ENCODE measurements around the gene OR56A3.

OR56A3 gene

GRCh38 chr11:5973530-5973929 is 31.5 kb downstream of the OR56A3 start:
- no peaks in the 10 kb centered on the region for H3K36me3 ChIP-seq (ENCODE audit: control insufficient read depth in 2 of 2, insufficient read depth in 2 of 2, low read length in 2 of 2)
- no peaks in the 10 kb centered on the region for H3K9me3 ChIP-seq (ENCODE audit: control insufficient read depth in 2 of 2, low read length in 2 of 2)
- no peak overlapping the region for H3K9ac ChIP-seq (ENCODE audit: low read length in 2 of 2)
- H3K4me3 ChIP-seq (ENCODE audit: low read length in 2 of 2), result no peak overlapping the region
- H3K27me3 ChIP-seq (ENCODE audit: control insufficient read depth in 1 of 2, insufficient read depth in 2 of 2, low read length in 2 of 2), result no peaks in the 10 kb centered on the region
- no peak overlapping the region for H3K27ac ChIP-seq (ENCODE audit: low read length)
- no peaks in the 10 kb centered on the region for H3K4me1 ChIP-seq (ENCODE audit: control insufficient read depth, insufficient read depth, low read length)

GRCh38 chr11:5983443-5983842 is 41.4 kb downstream of the OR56A3 start:
- Histone ChIP-seq H3K36me3 (ENCODE audit: control insufficient read depth in 2 of 2, insufficient read depth in 2 of 2, low read length in 2 of 2) (no peaks in the 10 kb centered on the region), H3K27ac (ENCODE audit: low read length) (no peak overlapping the region), H3K9ac (ENCODE audit: low read length in 2 of 2) (no peak overlapping the region), H3K4me1 (ENCODE audit: control insufficient read depth, insufficient read depth, low read length) (no peaks in the 10 kb centered on the region), H3K27me3 (ENCODE audit: control insufficient read depth in 1 of 2, insufficient read depth in 2 of 2, low read length in 2 of 2) (peaks cover 0 to 4% of the 10 kb centered on the region in 2 donors), H3K9me3 (ENCODE audit: control insufficient read depth in 2 of 2, low read length in 2 of 2) (peaks cover 2 to 6% of the 10 kb centered on the region in 2 donors), H3K4me3 (ENCODE audit: low read length in 2 of 2) (no peak overlapping the region)

DNA sequence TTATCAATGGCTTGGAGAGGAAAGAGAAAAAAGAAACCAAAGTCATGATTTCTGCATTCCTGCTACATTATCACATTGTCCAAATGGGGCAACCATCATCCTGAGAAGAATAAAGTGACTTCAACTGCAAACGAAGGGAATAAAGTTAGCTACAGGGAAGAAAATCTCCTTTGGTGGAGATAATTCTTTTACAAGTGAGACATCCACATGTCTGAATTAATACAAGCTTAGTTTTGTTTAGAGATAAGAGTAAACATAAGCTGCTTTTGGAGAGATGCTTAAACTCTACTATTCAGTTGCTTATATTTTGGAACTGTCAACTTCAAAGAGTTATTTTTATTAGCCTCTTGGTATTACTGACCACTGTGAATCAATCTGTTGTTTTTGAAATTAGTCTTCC is 44.8 kb downstream of the OR56A3 start, which contains the start of gene OR52L1:
OR52L1 (minus strand) TSS at position 101 of the 400 bp plus-strand sequence; CDS start at position 46, 55 bp downstream.
- Histone ChIP-seq H3K4me1 (ENCODE audit: control insufficient read depth, insufficient read depth, low read length) (no peaks in the 10 kb centered on the region), H3K36me3 (ENCODE audit: control insufficient read depth in 2 of 2, insufficient read depth in 2 of 2, low read length in 2 of 2) (no peaks in the 10 kb centered on the region), H3K27ac (ENCODE audit: low read length) (no peak within 1 kb of the TSS), H3K27me3 (ENCODE audit: control insufficient read depth in 1 of 2, insufficient read depth in 2 of 2, low read length in 2 of 2) (peaks cover 0 to 4% of the 10 kb centered on the region in 2 donors), H3K4me3 (ENCODE audit: low read length in 2 of 2) (no peak within 1 kb of the TSS), H3K9ac (ENCODE audit: low read length in 2 of 2) (no peak within 1 kb of the TSS), H3K9me3 (ENCODE audit: control insufficient read depth in 2 of 2, low read length in 2 of 2) (peaks cover 0 to 4% of the 10 kb centered on the region in 2 donors)

DNA sequence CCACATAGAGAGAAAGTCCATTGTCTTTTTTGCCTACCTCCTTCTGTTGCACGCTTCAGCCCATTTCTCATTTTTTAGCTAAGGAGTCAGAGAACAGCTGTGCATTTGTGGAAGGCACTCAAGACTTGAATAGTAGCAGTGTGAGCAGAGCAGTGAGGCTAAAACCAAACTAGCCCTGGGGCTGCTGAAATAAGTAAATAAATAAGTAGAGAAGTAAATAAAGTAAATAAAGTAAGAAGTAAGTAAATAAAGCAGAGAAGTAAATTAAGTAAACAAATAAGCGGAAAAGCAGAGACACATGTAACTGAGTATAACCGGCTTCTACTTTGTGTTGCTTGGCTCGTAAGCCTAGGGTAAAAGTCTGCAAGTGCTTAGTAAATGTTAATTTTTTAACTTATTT is 47.2 kb downstream of the OR56A3 start:
- Histone ChIP-seq H3K4me1 (ENCODE audit: control insufficient read depth, insufficient read depth, low read length) (no peaks in the 10 kb centered on the region), H3K36me3 (ENCODE audit: control insufficient read depth in 2 of 2, insufficient read depth in 2 of 2, low read length in 2 of 2) (no peaks in the 10 kb centered on the region), H3K9me3 (ENCODE audit: control insufficient read depth in 2 of 2, low read length in 2 of 2) (no peaks in the 10 kb centered on the region), H3K27me3 (ENCODE audit: control insufficient read depth in 1 of 2, insufficient read depth in 2 of 2, low read length in 2 of 2) (peaks cover 0 to 2% of the 10 kb centered on the region in 2 donors), H3K9ac (ENCODE audit: low read length in 2 of 2) (no peak overlapping the region), H3K27ac (ENCODE audit: low read length) (no peak overlapping the region), H3K4me3 (ENCODE audit: low read length in 2 of 2) (no peak overlapping the region)

DNA sequence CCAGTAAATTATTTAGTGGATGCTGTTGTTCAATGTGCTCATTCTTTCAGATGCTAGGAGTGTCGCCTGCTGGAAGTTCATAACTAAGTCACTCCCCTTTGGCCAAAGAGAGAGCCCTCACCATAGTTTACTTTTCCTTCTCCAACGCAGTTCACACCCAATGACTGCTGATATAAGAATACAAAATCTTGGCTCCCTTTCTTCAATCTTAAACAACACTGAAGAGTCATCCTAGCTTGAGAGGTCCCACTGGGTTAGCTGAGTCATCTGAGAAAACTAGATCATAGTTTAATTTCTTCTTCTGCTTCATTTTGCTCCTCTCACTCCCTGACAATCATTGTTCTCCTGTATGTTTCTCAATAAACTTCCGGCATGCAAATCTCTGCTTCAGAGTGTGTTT is 50.1 kb downstream of the OR56A3 start:
- Histone ChIP-seq H3K27ac (ENCODE audit: low read length) (no peak overlapping the region), H3K36me3 (ENCODE audit: control insufficient read depth in 2 of 2, insufficient read depth in 2 of 2, low read length in 2 of 2) (no peaks in the 10 kb centered on the region), H3K9ac (ENCODE audit: low read length in 2 of 2) (no peak overlapping the region), H3K27me3 (ENCODE audit: control insufficient read depth in 1 of 2, insufficient read depth in 2 of 2, low read length in 2 of 2) (no peaks in the 10 kb centered on the region), H3K9me3 (ENCODE audit: control insufficient read depth in 2 of 2, low read length in 2 of 2) (no peaks in the 10 kb centered on the region), H3K4me3 (ENCODE audit: low read length in 2 of 2) (no peak overlapping the region), H3K4me1 (ENCODE audit: control insufficient read depth, insufficient read depth, low read length) (no peaks in the 10 kb centered on the region)

DNA sequence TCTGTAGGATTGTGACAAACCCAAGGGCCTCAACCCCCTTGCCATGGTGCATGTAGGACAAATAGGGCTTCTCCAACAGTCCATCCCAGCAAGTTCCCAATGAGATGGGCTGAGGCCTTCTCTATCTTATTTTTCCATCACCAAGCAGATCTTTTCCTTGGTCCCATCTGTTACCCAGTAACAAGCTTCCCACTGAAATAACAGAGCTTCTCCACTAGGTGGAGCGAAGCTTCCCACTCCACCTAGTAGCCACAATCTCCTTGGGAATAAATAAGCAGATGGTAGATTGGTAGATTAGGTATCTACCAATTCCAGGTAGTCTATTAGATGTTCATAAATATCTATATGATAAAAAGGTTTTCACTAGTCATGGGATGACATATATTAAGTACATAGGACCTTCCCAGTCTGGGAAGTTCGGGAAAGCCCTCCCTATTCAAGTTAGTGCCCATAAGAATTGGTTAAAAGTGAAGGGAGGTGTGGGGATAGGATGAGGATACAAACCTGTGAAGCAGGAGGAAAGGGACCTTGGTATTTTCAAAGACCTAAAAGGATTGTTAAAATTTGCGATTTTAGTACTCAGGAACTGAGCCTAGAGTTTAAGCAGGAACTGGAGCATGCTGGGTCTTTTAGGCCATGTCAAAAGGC is 50.7 kb downstream of the OR56A3 start:
- Histone ChIP-seq H3K4me3 (ENCODE audit: low read length in 2 of 2) (no peak overlapping the region), H3K9ac (ENCODE audit: low read length in 2 of 2) (no peak overlapping the region), H3K27me3 (ENCODE audit: control insufficient read depth in 1 of 2, insufficient read depth in 2 of 2, low read length in 2 of 2) (no peaks in the 10 kb centered on the region), H3K4me1 (ENCODE audit: control insufficient read depth, insufficient read depth, low read length) (no peaks in the 10 kb centered on the region), H3K36me3 (ENCODE audit: control insufficient read depth in 2 of 2, insufficient read depth in 2 of 2, low read length in 2 of 2) (no peaks in the 10 kb centered on the region), H3K27ac (ENCODE audit: low read length) (no peak overlapping the region), H3K9me3 (ENCODE audit: control insufficient read depth in 2 of 2, low read length in 2 of 2) (no peaks in the 10 kb centered on the region)

GRCh38 chr11:5994791-5995190 is 52.7 kb downstream of the OR56A3 start:
- Histone ChIP-seq H3K9ac (ENCODE audit: low read length in 2 of 2) (no peak overlapping the region), H3K27ac (ENCODE audit: low read length) (no peak overlapping the region), H3K4me3 (ENCODE audit: low read length in 2 of 2) (no peak overlapping the region), H3K36me3 (ENCODE audit: control insufficient read depth in 2 of 2, insufficient read depth in 2 of 2, low read length in 2 of 2) (no peaks in the 10 kb centered on the region), H3K27me3 (ENCODE audit: control insufficient read depth in 1 of 2, insufficient read depth in 2 of 2, low read length in 2 of 2) (no peaks in the 10 kb centered on the region), H3K9me3 (ENCODE audit: control insufficient read depth in 2 of 2, low read length in 2 of 2) (no peaks in the 10 kb centered on the region), H3K4me1 (ENCODE audit: control insufficient read depth, insufficient read depth, low read length) (no peaks in the 10 kb centered on the region)
